HG03039 (cell line): ENCODE results near the gene GLRX3.

Experiments used
- ATAC-seq: cut with Tn5 transposase; IDR thresholded peaks from one replicate; pipeline ENCODE4 v1.9.1; 2021; ENCODE audit warnings: mild to moderate bottlenecking, moderate library complexity; ENCODE audit not compliant: unreplicated experiment

GLRX3 gene

DNA sequence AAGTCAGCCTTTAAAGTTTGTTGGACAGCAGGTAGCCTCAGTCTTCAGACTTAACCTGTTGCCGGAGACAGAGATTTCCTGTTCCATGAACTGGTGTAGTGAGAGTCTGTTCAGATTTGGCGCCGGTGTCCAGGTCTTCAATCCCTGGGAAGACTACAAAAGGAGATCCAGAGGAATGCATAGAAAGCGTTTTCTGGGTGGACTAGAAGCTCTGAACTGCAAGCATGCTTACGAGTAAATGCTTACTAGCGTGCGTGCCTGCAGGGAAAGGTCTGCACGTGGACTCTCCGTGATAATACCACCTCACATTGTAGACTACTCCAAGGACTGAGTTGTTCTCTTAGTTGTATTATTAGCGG is 878 bp downstream of the GLRX3 start:
- no peak for ATAC-seq

DNA sequence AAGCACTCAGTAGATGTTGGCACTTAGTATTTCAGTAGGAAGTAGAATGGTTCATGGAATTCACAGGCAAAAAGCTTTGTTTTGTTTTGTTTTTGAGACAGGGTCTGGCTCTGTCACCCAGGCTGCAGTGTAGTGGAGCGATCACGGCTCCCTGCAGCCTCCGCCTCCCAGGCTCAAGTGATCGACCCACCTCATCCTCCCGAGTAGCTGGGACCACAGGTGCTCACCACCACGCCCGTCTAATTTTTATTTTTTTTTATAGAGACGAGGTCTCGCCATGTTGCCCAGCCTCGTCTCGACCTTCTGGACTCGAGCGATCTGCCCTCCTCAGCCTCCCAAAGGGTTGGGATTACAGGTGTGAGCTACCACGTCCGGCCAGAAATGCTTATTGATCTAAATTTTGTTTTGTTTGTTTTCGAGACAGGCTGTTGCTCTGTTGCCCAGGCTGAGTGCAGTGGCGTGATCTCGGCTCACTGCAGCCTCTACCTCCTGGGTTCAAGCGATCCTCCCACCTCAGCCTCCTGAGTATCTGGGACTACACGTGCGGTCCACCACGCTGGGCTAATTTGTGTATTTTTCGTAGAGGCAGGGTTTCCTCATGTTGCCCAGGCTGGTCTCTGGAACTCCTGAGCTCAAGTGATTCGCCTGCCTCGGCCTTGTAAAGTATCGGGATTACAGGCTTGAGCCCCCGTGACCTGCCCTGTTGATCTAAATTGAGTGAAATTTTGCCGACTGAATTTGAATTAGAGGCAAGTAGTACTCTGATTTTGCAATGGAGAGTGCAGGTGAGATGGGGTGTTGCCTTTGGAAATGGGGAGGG is 1.7 kb downstream of the GLRX3 start:
- ATAC-seq = no peak

GRCh38 chr10:130138479-130138866 is 2.3 kb downstream of the GLRX3 start:
- ATAC-seq = no peak

DNA sequence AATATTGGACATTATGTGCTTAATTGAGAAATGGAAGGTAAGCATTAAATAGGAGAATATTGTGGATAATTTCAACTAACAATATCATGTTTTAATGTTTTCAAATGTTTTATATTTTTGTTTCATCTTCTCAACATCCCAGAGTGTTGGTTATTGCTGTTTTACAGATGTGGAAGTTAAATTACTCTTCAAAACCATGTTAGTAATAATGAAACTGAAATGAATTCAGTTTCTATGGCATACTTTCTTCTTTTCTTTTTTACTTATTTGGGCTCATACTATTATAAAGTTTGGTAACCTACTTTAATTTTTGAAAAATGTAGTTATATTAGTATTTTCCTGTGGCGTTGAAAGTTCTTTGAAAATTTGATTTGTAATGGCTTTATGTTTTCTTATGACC is 4.2 kb downstream of the GLRX3 start:
- no peak for ATAC-seq

GRCh38 chr10:130141038-130141437 is 4.8 kb downstream of the GLRX3 start:
- ATAC-seq = no peak

- ATAC-seq = no peak
Measured at GRCh38 chr10:130141460-130141859, 5.3 kb downstream of the GLRX3 start.

GRCh38 chr10:130141878-130142277 is 5.7 kb downstream of the GLRX3 start:
- ATAC-seq = peak; percentile 83

GRCh38 chr10:130146042-130146441 is 9.9 kb downstream of the GLRX3 start:
- no peak for ATAC-seq

GRCh38 chr10:130159192-130159794 is 23.1 kb downstream of the GLRX3 start:
- ATAC-seq = no peak

DNA sequence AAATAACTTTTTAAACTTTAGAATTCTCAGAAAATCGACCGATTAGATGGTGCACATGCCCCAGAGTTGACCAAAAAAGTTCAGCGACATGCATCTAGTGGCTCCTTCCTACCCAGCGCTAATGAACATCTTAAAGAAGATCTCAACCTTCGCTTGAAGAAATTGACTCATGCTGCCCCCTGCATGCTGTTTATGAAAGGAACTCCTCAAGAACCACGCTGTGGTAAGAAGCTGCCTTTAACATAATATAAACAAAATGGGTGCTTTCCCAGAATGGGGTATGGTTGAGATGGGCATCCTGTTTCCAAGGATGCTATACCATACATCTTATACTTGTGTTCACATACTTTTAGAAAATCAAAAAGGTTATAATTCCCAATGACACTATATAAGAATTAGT is 24.6 kb downstream of the GLRX3 start:
- peak; percentile 59 for ATAC-seq

- ATAC-seq = no peak
Measured at GRCh38 chr10:130161331-130161730, 25.1 kb downstream of the GLRX3 start.

DNA sequence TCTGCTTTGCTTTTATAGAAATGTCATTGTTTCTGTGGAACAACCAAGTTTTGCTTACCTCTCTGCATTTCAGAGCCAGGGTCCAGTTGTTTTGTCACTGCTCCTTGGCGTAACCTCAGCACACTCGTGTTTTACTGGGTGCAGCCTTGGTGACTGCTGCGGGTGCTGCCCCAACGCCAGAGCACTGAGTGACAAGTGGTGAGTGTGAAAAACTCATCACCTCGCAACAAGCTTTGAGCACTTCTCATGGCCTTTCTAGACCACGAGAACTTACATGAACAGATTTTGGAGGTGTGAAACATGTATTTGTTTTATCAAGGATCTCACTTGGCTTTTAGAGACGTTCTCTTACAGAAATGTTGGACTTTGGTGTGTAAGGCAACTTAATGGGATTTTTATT is 31.0 kb downstream of the GLRX3 start:
- no peak for ATAC-seq

DNA sequence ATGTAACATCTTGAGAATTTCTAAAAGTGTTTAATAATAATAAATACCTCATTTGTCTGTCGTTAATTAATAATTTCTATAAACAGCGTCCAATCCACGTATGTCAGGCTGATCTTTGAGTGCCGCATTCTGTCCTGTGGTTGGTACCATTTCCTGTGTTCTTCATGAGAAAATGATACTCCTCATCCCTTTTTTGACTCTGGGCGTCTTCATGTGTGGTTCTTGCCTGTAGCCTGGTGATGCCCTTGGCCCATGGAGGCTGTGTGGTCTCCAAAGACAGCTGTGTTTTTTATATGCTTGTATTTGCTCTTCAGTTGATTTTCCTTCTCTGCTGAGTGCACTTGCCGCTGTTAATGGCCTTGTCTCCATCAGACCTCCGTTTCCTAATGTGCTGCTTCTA is 31.5 kb downstream of the GLRX3 start:
- no peak for ATAC-seq

DNA sequence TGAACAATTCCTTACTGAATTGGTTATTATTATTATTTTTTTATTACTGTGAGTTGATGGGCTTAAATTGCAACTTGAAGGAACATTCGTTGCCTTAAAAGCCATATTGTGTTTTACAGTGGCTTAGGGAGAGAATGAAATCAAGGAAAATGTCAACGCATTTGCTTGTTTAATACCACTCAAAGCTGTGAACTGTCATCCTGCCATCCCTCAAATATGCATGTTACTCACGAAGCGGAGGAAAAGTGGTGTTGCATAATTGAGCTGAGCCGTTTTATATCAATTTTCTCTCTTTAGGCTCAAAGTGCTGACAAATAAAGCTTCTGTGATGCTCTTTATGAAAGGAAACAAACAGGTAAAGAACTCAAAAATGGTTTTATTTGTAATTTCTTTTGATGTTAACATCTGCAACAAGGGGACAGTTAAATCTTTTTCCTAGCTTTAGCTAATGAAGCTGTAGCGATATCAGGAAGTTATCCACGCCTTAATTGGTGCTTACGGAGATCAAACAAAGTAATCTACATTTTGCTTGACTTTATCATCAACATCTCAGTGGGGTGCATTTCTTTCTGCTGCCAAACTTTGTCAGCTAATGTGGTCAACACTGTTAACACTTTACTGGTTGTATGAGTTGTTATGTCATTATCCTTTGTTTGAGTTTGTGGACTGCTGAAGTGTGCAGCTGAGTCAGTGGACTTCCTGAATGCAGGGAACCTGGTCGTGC is 33.1 kb downstream of the GLRX3 start:
- no peak for ATAC-seq

GRCh38 chr10:130171196-130171595 is 35.0 kb downstream of the GLRX3 start:
- no peak for ATAC-seq

- no peak for ATAC-seq
Measured at GRCh38 chr10:130174328-130174727, 38.1 kb downstream of the GLRX3 start.

DNA sequence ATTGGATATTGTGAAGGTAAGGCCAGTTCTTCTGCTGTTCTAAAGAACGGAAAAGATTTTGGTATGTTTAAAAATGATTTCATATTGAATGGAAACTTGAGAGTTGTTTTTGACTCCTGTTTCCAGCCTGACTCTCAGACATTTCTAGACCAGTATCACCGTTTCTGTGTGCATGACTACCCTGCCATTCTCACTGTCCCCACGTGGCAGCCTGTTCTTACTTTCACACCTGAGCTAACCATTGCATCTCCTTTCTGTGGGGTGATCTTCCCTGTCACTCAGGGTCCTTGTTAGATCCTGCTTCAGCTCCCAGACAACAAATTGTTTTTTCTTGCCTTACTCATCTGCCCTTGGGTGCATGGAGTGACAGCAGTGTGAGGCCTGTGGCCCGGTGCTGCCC is 38.9 kb downstream of the GLRX3 start:
- ATAC-seq = no peak

GRCh38 chr10:130177250-130177649 is 41.1 kb downstream of the GLRX3 start:
- ATAC-seq = no peak

- no peak for ATAC-seq
Measured at GRCh38 chr10:130179640-130180039, 43.4 kb downstream of the GLRX3 start.

DNA sequence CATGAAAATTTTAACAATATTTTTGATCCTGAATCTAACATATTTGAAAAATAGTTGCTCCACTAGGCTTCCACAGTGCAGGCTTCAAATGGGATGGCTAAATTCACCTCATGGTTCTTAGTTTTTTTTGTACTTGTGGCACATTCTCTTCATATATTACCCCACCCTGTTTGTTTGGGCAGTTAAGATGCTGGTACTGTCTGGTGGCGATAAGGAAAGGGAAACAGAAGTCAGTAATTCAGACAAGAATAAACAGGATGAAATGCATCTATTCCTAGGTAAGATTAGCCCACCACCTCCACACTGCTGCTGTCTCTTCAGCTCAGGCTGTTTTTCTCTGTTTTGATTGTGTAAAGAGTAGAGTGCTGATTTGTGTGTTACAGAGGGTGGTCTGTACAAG is 44.2 kb downstream of the GLRX3 start:
- ATAC-seq = no peak

DNA sequence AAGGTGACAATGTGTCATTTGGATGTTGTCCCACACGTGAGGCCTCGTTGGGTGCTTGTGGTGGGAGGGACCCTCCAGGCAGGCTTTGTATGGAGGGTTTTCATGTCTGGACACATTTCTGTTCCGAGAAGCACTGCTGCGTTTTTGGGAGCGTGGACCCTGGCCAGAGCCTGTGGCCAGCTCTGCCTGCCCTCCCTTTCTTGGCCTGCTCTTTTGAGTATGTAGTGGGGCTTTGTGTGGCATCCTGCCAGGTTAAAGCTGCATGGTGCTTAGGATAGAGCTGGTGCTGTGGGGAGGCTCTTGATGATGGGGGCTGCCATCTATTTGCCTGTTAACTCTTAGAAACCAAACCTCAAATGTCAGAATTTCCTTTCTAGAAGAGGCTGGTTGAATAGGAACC is 45.7 kb downstream of the GLRX3 start:
- ATAC-seq = no peak

DNA sequence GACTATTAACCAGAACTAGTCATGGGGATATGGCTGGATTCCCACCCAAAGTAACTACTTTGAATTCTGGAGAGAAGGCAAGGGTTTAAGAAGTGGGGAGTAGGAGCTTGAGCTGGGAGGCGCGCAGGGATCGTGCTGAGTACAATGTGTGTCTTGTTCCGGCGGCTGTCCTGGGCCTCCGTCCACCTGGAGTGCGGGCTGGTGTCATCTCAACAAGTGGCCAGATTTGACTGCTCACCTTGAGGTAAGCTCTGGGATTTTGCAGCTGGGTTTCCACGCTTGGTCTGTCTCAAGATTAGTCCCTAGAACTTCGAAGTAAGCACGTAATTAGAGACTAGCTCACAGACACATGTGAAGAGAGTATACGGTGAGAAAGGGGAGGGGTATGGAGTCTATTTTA is 49.4 kb downstream of the GLRX3 start:
- ATAC-seq = no peak
